HFF-Myc (cell line): ENCODE results near the gene TET3.

ENCODE experiments used
- DNase-seq: peaks from one replicate; pipeline ENCODE4 v3.0.0-alpha.2; 2011; ENCODE audit warnings: low read depth; ENCODE audit errors: extremely low read depth
- H3K4me3 ChIP-seq: replicated peaks from 2 replicates; pipeline ENCODE4 v1.5.1; 2011; ENCODE audit warnings: low read depth, mild to moderate bottlenecking, control low read depth, low read length
- TF ChIP-seq, protein P1 (sequence below): IDR thresholded peaks from 2 replicates; pipeline ENCODE4 v1.5.1; 2012; ENCODE audit warnings: mild to moderate bottlenecking, low read depth, low read length, control low read depth; ENCODE audit errors: missing control alignments

TET3 gene

DNA sequence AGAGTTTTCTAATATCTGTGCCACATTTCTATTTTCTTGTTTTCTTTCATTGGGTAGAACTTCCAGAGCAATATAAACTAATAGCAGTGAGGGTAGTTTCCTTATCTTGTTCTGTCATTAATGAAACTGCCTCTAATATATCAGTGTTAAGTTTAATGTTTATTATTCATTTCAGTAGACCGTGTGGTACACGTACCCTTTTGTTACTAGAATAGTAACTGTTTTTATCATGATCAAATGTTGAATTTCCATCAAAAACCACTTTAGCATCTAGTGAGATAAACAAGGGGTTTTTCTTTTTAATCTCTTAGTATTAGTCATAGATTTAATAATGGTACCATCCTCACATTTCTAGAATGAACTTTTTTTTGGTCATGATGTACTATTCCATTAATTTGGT is 42.0 kb upstream of the TET3 start:
- TF ChIP-seq, protein P1, sequence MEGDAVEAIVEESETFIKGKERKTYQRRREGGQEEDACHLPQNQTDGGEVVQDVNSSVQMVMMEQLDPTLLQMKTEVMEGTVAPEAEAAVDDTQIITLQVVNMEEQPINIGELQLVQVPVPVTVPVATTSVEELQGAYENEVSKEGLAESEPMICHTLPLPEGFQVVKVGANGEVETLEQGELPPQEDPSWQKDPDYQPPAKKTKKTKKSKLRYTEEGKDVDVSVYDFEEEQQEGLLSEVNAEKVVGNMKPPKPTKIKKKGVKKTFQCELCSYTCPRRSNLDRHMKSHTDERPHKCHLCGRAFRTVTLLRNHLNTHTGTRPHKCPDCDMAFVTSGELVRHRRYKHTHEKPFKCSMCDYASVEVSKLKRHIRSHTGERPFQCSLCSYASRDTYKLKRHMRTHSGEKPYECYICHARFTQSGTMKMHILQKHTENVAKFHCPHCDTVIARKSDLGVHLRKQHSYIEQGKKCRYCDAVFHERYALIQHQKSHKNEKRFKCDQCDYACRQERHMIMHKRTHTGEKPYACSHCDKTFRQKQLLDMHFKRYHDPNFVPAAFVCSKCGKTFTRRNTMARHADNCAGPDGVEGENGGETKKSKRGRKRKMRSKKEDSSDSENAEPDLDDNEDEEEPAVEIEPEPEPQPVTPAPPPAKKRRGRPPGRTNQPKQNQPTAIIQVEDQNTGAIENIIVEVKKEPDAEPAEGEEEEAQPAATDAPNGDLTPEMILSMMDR = no peak
- H3K4me3 ChIP-seq = no peak overlapping the region
- no peak for DNase-seq

DNA sequence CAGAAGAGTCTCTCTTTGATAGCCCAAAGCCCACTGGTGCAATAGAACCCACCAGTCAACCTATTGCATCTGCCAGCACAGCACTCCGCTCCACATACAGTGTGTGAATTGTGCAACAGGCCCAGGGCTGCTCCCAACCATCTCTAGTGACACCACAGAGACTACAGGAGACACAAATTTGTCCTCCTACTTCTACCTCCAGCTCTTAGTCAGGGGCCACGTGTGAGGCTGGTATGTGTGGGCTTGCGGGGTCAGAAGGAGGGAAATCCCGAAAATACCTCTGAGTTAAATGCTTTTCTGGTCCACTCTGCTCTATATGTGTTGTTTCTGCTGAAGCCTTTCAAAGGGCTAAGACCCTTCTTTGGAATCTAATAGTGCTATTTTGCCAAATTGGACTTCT is 40.0 kb upstream of the TET3 start:
- H3K4me3 ChIP-seq = no peak overlapping the region
- no peak for DNase-seq
- TF ChIP-seq, protein P1 = no peak

DNA sequence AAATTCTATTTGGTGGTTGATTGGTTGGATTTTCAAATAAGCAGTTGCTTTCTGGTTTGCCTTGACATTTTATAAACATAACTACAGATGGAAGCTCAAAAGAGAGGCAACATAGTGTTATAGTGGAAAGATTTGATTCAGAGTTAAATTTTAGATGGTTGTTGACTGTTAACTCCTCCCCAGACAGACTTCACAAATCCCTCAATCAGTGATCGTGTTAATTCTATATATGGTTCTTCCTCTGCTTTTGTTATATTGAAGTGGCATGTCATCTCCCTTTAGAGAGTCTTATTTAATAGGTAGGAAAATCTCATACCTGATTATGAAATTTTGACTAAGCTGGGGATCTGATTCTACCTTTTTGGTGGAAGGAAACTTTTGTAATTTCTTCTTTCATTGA is 38.5 kb upstream of the TET3 start:
- no peak overlapping the region for H3K4me3 ChIP-seq
- TF ChIP-seq, protein P1 = no peak
- DNase-seq = no peak

DNA sequence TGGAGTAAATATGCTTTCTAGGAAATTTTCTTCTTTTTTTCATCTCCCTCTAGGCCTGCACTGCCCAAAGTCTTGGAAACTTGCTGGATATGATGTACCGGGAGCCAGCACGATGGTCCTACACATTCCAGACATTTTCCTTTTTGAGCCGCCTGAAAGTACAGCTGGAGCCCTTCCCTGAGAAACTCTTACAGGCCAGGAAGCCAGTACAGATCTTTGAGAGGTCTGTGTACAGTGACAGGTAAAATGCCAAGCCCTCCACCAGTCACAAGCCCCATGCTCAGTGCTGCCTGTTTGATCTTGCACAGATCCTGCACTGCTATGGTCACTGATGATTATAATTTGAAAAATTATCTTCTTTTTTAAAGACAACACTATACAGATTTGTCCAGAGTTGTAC is 38.0 kb upstream of the TET3 start:
- TF ChIP-seq, protein P1 = no peak
- no peak for DNase-seq
- H3K4me3 ChIP-seq = no peak overlapping the region

DNA sequence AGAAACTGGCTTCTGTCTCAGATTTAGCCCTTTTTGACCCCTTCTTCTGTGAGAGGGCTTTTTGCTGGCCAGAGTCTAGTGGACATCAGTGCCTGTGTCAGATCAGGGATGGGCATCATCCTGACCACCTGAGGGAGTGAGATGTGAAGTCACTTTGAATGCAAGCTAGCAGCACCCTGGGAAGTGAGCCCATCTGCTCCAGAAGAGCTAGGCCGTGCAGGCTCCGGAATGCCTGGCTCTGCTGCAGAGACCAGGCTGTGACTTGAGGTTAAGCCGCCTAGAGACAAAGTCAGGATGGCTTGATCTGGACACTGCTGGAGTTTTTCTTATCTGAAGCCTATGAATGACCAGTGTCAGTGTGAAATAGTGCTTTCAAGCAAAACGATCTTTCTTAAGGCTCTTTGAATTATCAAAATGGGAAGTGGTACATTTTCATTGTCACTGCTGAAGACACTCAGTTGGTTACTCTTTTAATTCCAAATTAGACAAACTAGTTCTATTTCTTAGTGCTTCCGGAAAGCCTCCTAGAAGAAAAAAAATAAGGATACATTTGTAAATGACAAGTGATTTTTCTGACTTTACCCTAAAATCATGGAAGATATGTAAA is 37.2 kb upstream of the TET3 start:
- no peak for DNase-seq
- no peak overlapping the region for H3K4me3 ChIP-seq
- TF ChIP-seq, protein P1 = no peak

DNA sequence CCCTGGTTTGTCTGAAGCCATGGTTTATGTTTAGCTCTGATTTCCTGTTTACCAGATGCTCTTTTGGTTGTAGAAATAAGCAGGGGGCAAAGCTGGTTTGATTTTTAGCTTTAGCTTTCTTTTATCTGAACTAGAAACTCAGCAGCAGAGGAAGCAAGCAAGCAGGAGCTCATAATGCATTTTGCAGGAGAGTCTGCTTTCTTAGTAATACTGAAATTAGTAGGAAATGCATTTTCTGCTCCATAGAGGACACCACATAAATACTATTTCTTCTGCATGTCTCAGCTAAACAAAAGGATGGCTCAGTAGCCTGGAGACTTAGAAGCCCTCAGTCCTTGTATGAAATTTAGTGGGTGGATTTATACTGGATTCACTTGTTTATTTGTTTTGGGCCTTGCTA is 34.9 kb upstream of the TET3 start:
- no peak overlapping the region for H3K4me3 ChIP-seq
- TF ChIP-seq, protein P1 = no peak
- DNase-seq = no peak
